HG02885 (cell line): ENCODE measurements around the gene TSEN15.
"Not testable (repeated sequence)": the region's sequence is repeated elsewhere in the genome, so short reads cannot be mapped to it uniquely, and the experiment has no call there.

ENCODE experiments used
- ATAC-seq: cut with Tn5 transposase; IDR thresholded peaks from one replicate; pipeline ENCODE4 v1.9.1; 2021; ENCODE audit warnings: mild to moderate bottlenecking; ENCODE audit not compliant: unreplicated experiment, poor library complexity

Gene TSEN15

DNA sequence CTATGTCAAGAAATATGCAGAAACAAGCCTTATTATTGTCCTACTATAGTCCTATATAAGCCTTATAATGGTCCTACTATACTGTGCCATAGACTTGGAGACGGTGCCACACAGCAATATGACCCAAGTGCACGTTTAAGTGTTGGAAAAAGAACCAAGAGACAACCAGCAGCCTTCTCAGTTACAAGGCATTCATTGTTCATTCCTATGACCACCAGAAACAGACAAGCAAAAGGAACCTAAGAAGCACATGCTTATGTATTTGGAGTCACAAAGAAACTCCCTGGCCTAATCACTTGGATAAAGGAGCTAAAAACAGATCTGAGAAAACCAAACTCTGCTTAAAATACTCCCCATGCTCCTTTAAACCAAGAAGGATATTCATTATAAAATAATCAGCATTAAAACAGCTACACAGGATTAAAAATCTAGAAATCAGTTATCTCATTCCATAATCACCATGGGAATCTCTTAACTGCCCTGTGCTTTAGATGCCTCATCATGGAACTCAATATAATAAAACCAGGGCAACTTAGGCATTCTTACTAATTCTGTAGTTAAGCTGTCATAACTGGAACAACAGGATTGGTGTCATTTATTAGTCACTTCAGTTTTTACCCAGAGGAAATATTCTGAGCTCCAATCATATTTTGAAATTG lies 21.0 kb upstream of the TSEN15 start:
- ATAC-seq, result no peak

GRCh38 chr1:184031092-184031408 lies 20.5 kb upstream of the TSEN15 start:
- no peak for ATAC-seq

DNA sequence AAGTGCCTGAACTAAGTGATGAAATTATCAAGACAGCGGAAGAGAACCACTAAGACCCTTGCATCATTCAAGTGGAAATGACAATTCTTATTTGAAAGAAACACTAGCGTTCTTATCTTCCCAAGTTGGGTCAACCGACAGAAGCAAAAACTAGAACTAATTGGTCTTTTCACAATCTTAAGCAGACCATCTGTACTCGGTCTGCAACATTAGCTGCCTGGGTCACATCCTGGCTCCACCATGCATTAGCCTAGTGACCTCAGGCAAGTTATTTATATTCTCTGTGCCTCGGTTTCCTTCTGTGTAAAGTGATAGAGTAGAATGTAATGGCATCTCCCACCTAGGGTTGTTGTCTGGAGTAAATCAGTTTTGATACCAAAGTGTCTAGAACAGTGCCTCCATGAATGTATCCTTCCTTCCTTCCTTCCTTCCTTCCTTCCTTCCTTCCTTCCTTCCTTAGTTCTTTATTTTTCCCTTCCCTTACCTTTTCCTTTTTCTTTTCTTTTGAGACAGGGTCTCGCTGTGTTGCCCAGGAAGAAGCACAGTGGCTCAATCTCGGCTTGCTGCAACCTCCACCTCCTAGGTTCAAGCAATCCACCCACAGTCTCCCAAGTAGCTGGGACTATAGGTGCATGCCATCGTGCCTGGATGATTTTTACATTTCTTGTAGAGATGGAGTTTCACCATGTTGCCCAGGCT lies 20.0 kb upstream of the TSEN15 start:
- no peak for ATAC-seq

DNA sequence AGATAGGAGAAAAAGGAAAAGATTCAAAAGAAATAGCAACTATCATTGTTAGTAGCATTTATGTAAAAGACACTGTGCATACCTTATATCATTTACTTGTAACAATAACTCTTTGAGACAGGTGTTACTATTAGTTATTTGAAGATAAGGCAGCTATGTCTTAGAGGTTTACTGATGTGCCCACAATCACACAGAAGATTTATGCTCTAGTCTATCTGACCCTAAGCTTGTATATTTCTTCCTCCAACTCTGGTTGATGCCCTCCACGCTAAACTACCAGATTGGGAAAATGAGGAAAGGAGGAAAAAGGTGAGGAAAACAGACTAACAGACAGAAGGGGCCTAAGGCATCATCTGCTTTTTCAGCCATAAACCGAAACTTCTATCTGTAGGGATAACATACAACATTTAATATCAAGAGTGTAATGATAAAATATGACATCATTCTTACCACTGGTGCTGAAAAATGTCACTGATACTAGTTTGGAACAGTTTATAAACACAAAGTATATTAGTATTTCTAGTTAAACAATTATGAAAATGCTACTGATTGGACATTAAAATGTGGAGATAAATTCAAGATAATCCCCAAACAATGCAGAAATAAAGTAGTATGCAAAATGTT lies 19.1 kb upstream of the TSEN15 start:
- ATAC-seq, result no peak

- ATAC-seq, result no peak
Measured at GRCh38 chr1:184032930-184033418, 18.6 kb upstream of the TSEN15 start.

DNA sequence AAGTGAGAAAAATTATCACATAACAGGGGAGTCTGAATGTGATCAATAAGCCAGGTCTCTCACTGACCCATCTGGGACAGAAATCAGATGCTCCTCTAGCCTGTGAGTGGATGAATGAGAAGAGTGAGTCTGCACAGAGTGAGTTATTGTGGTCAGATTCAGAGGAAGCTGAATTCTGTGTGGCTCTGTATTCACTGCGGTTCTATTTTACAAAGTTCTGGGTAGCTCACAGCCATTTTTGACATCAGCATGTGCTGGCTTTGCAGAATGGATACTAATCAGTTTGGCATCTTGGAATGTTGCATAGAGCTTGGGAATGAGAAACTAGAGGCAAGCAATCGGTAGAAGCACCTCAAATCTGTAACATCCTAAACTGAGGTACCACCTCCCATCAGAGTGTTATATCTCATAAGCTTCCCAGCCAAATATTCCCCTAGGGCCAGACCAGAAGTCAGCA lies 17.8 kb upstream of the TSEN15 start:
- no peak for ATAC-seq

- no peak for ATAC-seq
Measured at GRCh38 chr1:184034761-184035379, 16.7 kb upstream of the TSEN15 start.

- no peak for ATAC-seq
Measured at GRCh38 chr1:184035719-184036516, 15.6 kb upstream of the TSEN15 start.

- peak; percentile 32 for ATAC-seq
Measured at GRCh38 chr1:184036517-184036949, 15.0 kb upstream of the TSEN15 start.

DNA sequence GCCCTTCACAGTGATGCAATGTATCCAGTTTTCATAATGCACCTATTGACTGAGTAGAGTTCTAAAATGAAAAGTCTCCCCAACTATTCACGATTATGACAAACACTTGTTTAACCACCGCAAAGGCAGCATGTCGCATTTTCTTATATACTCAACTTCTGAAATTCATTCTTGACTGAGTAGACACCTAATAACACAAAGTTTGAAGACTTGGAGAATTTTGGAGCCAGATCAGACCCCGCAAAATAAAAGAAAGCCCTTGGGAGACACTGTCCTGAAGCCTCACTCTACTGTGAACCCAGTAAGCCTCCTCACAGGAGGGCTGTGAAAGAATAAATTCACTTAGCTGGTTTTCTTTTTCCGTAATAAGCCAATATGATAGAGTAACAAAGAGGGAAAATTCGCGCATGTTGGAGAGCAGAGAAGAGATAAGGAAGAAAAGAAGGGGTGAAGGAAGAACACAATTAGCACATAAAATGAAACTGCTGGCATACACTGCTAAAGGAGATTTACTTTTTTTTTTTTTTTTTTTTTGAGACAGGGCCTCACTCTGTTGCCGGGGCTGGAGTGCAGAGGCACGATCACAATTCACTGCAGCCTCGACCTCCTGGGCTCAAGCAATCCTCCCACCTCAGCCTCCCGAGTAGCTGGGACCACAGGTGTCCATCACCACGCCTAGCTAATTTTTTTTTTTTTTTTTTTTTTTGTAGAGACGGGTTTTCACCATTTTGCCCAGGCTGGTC lies 13.5 kb upstream of the TSEN15 start:
- ATAC-seq, result no peak

- ATAC-seq, result no peak
Measured at GRCh38 chr1:184039126-184039525, 12.4 kb upstream of the TSEN15 start.

- no peak for ATAC-seq
Measured at GRCh38 chr1:184041731-184042130, 9.8 kb upstream of the TSEN15 start.

DNA sequence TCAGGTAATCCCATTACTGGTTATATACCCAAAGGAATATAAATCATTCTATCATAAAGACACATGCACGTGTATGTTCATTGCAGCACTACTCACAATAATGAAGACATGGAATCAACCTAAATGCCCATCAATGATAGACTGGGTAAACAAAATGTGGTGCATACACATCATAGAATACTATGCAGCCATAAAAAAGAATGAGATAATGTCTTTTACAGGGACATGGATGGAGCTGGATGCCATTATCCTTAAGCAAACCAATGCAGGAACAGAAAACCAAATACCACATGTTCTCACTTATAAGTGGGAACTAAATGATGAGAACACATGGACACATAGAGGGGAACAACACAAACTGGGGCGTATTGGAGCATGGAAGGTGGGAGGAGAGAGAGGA lies 8.2 kb upstream of the TSEN15 start:
- not testable (repeated sequence) for ATAC-seq

GRCh38 chr1:184044603-184045376 lies 6.7 kb upstream of the TSEN15 start:
- ATAC-seq, result no peak

DNA sequence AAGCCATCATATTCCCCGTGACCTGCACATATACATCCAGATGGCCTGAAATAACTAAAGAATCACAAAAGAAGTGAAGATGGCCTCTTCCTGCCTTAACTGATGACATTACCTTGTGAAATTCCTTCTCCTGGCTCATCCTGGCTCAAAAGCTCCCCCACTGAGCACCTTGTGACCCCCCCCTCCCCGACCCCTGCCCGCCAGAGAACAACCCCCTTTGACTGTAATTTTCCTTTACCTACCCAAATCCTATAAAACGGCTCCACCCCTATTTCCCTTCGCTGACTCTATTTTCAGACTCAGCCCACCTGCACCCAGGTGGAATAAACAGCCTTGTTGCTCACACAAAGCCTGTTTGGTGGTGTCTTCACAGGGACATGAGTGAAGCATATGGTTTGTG lies 4.0 kb upstream of the TSEN15 start:
- not testable (repeated sequence) for ATAC-seq

GRCh38 chr1:184048561-184049240 lies 2.8 kb upstream of the TSEN15 start:
- no peak for ATAC-seq

GRCh38 chr1:184049291-184049690 lies 2.2 kb upstream of the TSEN15 start:
- ATAC-seq, result no peak

DNA sequence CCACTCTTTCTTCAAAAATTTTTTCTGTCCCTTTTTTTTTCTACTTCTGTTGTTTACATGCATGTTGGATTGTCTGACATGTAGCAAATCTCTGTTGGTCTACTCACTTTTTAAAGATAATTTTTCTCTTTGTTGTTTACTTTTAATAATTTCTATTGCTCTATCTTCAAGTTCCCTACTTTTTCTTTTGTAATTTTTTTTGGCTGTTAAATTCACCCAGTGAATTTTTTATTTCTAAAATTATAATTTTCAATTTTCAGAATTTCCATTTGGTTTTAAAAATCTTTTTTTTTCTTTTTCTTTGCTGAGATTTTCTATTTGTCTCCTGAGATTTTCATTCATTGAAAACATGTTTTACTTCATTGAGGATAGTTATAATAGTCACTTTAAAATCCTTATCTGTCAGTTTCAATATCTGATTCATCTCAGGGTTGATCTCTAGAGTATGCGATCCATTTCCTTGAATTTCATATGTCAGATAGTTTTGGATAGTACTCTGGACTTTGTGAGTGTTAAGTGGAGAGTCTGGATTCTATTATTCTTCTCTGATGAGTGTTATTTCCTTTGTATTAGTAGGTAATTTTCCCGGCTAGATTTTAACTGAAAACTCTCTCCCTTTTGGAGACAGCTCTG lies 1.6 kb upstream of the TSEN15 start:
- ATAC-seq, result no peak
